CD14-positive monocyte (primary cell): Measurements from ENCODE around the gene PPP1R3G. TPM values are rescaled to one million over a fixed set of nuclear protein-coding genes. Genes with fewer than 3 reads are reported as not detected.

Experiments used
- DNase-seq, 3 donors: peaks; one replicate each; pipeline ENCODE4 v3.0.0-alpha.2; 2011 to 2022
- H2AFZ ChIP-seq: 2 replicates; pipeline ENCODE4 v1.6.0; 2012; ENCODE audit warnings: mild to moderate bottlenecking, low read depth, low read length, inconsistent platforms; ENCODE audit not compliant: insufficient read depth, poor library complexity, severe bottlenecking
- H3K27ac ChIP-seq, 2 donors: 1 replicate in 1 of 2; 2 replicates in 1 of 2; pipeline ENCODE4 v1.5.1; 2012 to 2013; ENCODE audit warnings: low read length in 2 of 2, control low read depth in 1 of 2, inconsistent platforms in 1 of 2, low read depth in 1 of 2, mild to moderate bottlenecking in 1 of 2
- H3K27me3 ChIP-seq, 2 donors: one replicate each; pipeline versions ENCODE4 v1.6.0 to v1.6.1; 2011 to 2013; ENCODE audit warnings: low read length in 2 of 2; ENCODE audit not compliant: control insufficient read depth in 2 of 2, insufficient read depth in 2 of 2
- H3K36me3 ChIP-seq, 2 donors: replicated peaks in 1 of 2; 1 replicate in 1 of 2; 2 replicates in 1 of 2; pipeline versions ENCODE4 v1.5.1 to v1.6.1; 2012 to 2013; ENCODE audit warnings: low read length in 2 of 2, control low read depth in 1 of 2, inconsistent platforms in 1 of 2, mild to moderate bottlenecking in 1 of 2; ENCODE audit not compliant: insufficient read depth in 2 of 2, control insufficient read depth in 1 of 2
- H3K4me1 ChIP-seq, 2 donors: 1 replicate in 1 of 2; 2 replicates in 1 of 2; pipeline versions ENCODE4 v1.5.1 to v1.6.1; 2012 to 2013; ENCODE audit warnings: low read length in 2 of 2, control low read depth in 1 of 2, inconsistent platforms in 1 of 2, mild to moderate bottlenecking in 1 of 2, moderate library complexity in 1 of 2; ENCODE audit not compliant: insufficient read depth in 2 of 2, control insufficient read depth in 1 of 2
- H3K4me2 ChIP-seq: replicated peaks from 2 replicates; pipeline ENCODE3; 2012; ENCODE audit warnings: low read length, moderate library complexity, mild to moderate bottlenecking; ENCODE audit not compliant: poor library complexity, severe bottlenecking; ENCODE audit errors: extremely low read depth
- H3K4me3 ChIP-seq, 3 experiments: fragments of 200-600 bp in 1 of 3; sonication (generic) in 1 of 3; replicated peaks in 1 of 3; 1 replicate in 2 of 3; 2 replicates in 1 of 3; pipeline ENCODE4 v1.5.1; 2011 to 2013; ENCODE audit warnings: low read length in 3 of 3, mild to moderate bottlenecking in 3 of 3, control low read depth in 2 of 3, low read depth in 2 of 3, inconsistent platforms in 1 of 3, moderate library complexity in 1 of 3
- H3K79me2 ChIP-seq: 2 replicates; pipeline ENCODE4 v1.6.0; 2012; ENCODE audit warnings: mild to moderate bottlenecking, control low read depth, inconsistent platforms, low read length, moderate library complexity; ENCODE audit not compliant: insufficient read depth
- H3K9ac ChIP-seq: 2 replicates; pipeline ENCODE4 v1.6.0; 2017; ENCODE audit warnings: low read length, mild to moderate bottlenecking; ENCODE audit not compliant: insufficient read depth, poor library complexity, severe bottlenecking
- H3K9me3 ChIP-seq, 2 donors: replicated peaks in 1 of 2; 1 replicate in 1 of 2; 2 replicates in 1 of 2; pipeline versions ENCODE4 v1.5.1 to v1.6.1; 2012 to 2013; ENCODE audit warnings: low read length in 2 of 2, control low read depth in 1 of 2; ENCODE audit not compliant: control insufficient read depth in 1 of 2, insufficient read depth in 1 of 2
- H4K20me1 ChIP-seq: 2 replicates; pipeline ENCODE4 v1.6.0; 2012; ENCODE audit warnings: mild to moderate bottlenecking, low read length, control low read depth, moderate library complexity; ENCODE audit not compliant: insufficient read depth
- H3K27ac Mint-ChIP-seq, 7 donors: one replicate each; pipeline ENCODE4 v1.8.0; 2020; ENCODE audit warnings: mild to moderate bottlenecking in 7 of 7, mixed read lengths in 7 of 7, moderate library complexity in 6 of 7, inconsistent platforms in 2 of 7
- H3K27me3 Mint-ChIP-seq, 3 donors: one replicate each; pipeline ENCODE4 v1.8.0; 2021 to 2022; ENCODE audit warnings: low read depth in 3 of 3, mild to moderate bottlenecking in 3 of 3, mixed read lengths in 3 of 3, moderate library complexity in 3 of 3, inconsistent platforms in 1 of 3
- H3K36me3 Mint-ChIP-seq, 2 donors: one replicate each; pipeline ENCODE4 v1.8.0; 2020; ENCODE audit warnings: mixed read lengths in 2 of 2, inconsistent platforms in 1 of 2, mild to moderate bottlenecking in 1 of 2
- H3K4me1 Mint-ChIP-seq: one replicate; pipeline ENCODE4 v1.8.0; 2020; ENCODE audit warnings: mild to moderate bottlenecking, mixed read lengths
- H3K4me3 Mint-ChIP-seq, 2 donors: one replicate each; pipeline ENCODE4 v1.8.0; 2020; ENCODE audit warnings: mild to moderate bottlenecking in 2 of 2, mixed read lengths in 2 of 2, moderate library complexity in 1 of 2
- H3K9me3 Mint-ChIP-seq, 7 donors: one replicate each; pipeline ENCODE4 v1.8.0; 2020 to 2022; ENCODE audit warnings: mixed read lengths in 7 of 7, mild to moderate bottlenecking in 6 of 7, moderate library complexity in 6 of 7, inconsistent platforms in 2 of 7
- CTCF ChIP-seq: fragments of 200-600 bp; IDR thresholded peaks from one replicate; pipeline ENCODE4 v1.8.0; 2022; ENCODE audit warnings: antibody characterized with exemption, mild to moderate bottlenecking
- WGBS: methylation state at CpG from one replicate; pipeline ENCODE4 v1.1.5; 2013; ENCODE audit warnings: missing lambda C conversion rate; ENCODE audit not compliant: insufficient coverage; 5-methylcytosine and 5-hydroxymethylcytosine counted together
- intact Hi-C, 2 donors: fragments of 100-400 bp; cut with micrococcal nuclease; formaldehyde crosslinking; loops; one replicate each; pipeline versions ENCODE4 v1.15.0 to v1.15.1; 2023
- polyA plus RNA-seq, 3 donors: library from polyadenylated mRNA; depleted of rRNA in 1 of 3; unstranded in 2 of 3; stranded (reverse) in 1 of 3; fragments of 300-500 nt in 2 of 3; fragments of >200 nt in 1 of 3; fragmentation: Illumina TruSeq in 2 of 3; gene quantifications; 1 replicate in 2 of 3; 2 replicates in 1 of 3; pipeline ENCODE4 v1.2.3, GENCODE V29; 2012 to 2021

PPP1R3G gene
- polyA plus RNA-seq, 3 donors, result 0.13 to 0.15 (median 0.13) TPM

GRCh38 chr6:5046430-5046829, 38.7 kb upstream of the PPP1R3G start:
- H3K4me1 Mint-ChIP-seq, result peaks cover 11% of the 10 kb centered on the region
- intact Hi-C loops, result no loop called here
- Histone ChIP-seq H3K27me3 (no peaks in the 10 kb centered on the region), H2AFZ (no peak overlapping the region), H3K27ac (no peak overlapping the region), H4K20me1 (no peaks in the 10 kb centered on the region), H3K36me3 (no peaks in the 10 kb centered on the region), H3K4me3 (no peak overlapping the region), H3K4me1 (peaks cover 5 to 8% of the 10 kb centered on the region in 2 donors), H3K9ac (no peak overlapping the region), H3K4me2 (no peak overlapping the region), H3K9me3 (peaks cover 11 to 18% of the 10 kb centered on the region in 2 donors), H3K79me2 (no peaks in the 10 kb centered on the region)
- no peak overlapping the region for H3K27ac Mint-ChIP-seq
- no peak for TF ChIP-seq CTCF
- H3K4me3 Mint-ChIP-seq, result no peak overlapping the region
- H3K36me3 Mint-ChIP-seq, result peaks cover 5 to 7% of the 10 kb centered on the region in 2 donors
- no peak for DNase-seq
- 97% methylated on average over 7 of the region's 9 CpGs for WGBS
- H3K9me3 Mint-ChIP-seq, result peaks cover 12 to 36% (median 25%) of the 10 kb centered on the region in 7 donors
- H3K27me3 Mint-ChIP-seq, result peaks cover 0 to 2% (median 0%) of the 10 kb centered on the region in 3 donors

- Mint-ChIP-seq H3K9me3 (peaks cover 14 to 41% (median 31%) of the 10 kb centered on the region in 7 donors), H3K36me3 (peaks cover 5 to 7% of the 10 kb centered on the region in 2 donors), H3K27me3 (no peaks in the 10 kb centered on the region), H3K27ac (no peak overlapping the region), H3K4me1 (peaks cover 21% of the 10 kb centered on the region), H3K4me3 (no peak overlapping the region)
- peaks cover 16 to 23% of the 10 kb centered on the region in 2 donors for H3K9me3 ChIP-seq
- H3K4me2 ChIP-seq, result no peak overlapping the region
- WGBS, result 0% methylated on average over 1 of the region's 2 CpGs
- DNase-seq, result no peak
- H4K20me1 ChIP-seq, result no peaks in the 10 kb centered on the region
- no peaks in the 10 kb centered on the region for H3K27me3 ChIP-seq
- H2AFZ ChIP-seq, result peak overlapping the region; percentile 31
- H3K4me1 ChIP-seq, result peaks cover 9 to 12% of the 10 kb centered on the region in 2 donors
- intact Hi-C loops, result no loop called here
- H3K36me3 ChIP-seq, result no peaks in the 10 kb centered on the region
- H3K79me2 ChIP-seq, result no peaks in the 10 kb centered on the region
- TF ChIP-seq CTCF, result no peak
- no peak overlapping the region for H3K4me3 ChIP-seq
- H3K27ac ChIP-seq, result no peak overlapping the region
- no peak overlapping the region for H3K9ac ChIP-seq
Observed at GRCh38 chr6:5050009-5050408, 35.1 kb upstream of the PPP1R3G start.
